ENCODE results near the gene CLEC3B. TPM values are rescaled to one million over a fixed set of nuclear protein-coding genes. Genes with fewer than 3 reads are reported as not detected.

Gene CLEC3B
- total RNA-seq (2022; extraction: Qiagen RNA extraction) = 0.27 TPM in 1 of 5 replicates, not detected in the others

GRCh38 chr3:45026038-45026437, at the start of gene CLEC3B:
Gene CLEC3B, plus strand, starts transcription at chr3:45026303. Its CDS starts 60 bp downstream, at chr3:45026363.

Other genes starting within 250 kb of the CLEC3B start
- 7.3 to 12.5 TPM (median 11.5 TPM) in 5 replicates for gene TMEM42, start 164.4 kb upstream of the CLEC3B start, total RNA-seq (2022; extraction: Qiagen RNA extraction)
- gene TGM4, start 151.7 kb upstream of the CLEC3B start, total RNA-seq (2022; extraction: Qiagen RNA extraction) = 0.07 to 0.30 TPM (median 0.14 TPM) in 5 replicates
- gene ZDHHC3, start 50.1 kb upstream of the CLEC3B start, total RNA-seq (2022; extraction: Qiagen RNA extraction) = 40.4 to 42.6 TPM (median 42.4 TPM) in 5 replicates
- gene EXOSC7, start 50.1 kb upstream of the CLEC3B start, total RNA-seq (2022; extraction: Qiagen RNA extraction) = 42.2 to 52.6 TPM (median 46.8 TPM) in 5 replicates
- 7.7 to 9.6 TPM (median 8.3 TPM) in 5 replicates for gene CDCP1, start 120.1 kb downstream of the CLEC3B start, total RNA-seq (2022; extraction: Qiagen RNA extraction)
- 8.2 to 15.2 TPM (median 12.6 TPM) in 5 replicates for gene TMEM158, start 200.0 kb downstream of the CLEC3B start, total RNA-seq (2022; extraction: Qiagen RNA extraction)

All from A549 treated with Mapracorat at 1 μM for 4 hours (cell line).